Right lobe of liver (tissue), 6 donors: ENCODE measurements around the gene MYL3. TPM values are rescaled to one million over a fixed set of nuclear protein-coding genes. Genes with fewer than 3 reads are reported as not detected.

Source experiments
- ATAC-seq, 4 donors: fragments of 200-7000 bp; cut with Tn5 transposase; one replicate each; pipeline ENCODE4 v1.9.1; 2020; ENCODE audit warnings: mild to moderate bottlenecking in 4 of 4, moderate library complexity in 4 of 4
- DNase-seq, 3 donors: peaks; one replicate each; pipeline ENCODE4 v3.0.0-alpha.2; 2020
- H3K27ac ChIP-seq, 3 donors: fragments of 200-600 bp; one replicate each; pipeline ENCODE4 v1.8.0; 2022
- H3K27me3 ChIP-seq, 2 donors: fragments of 200-600 bp; one replicate each; pipeline ENCODE4 v1.8.0; 2022
- H3K36me3 ChIP-seq, 4 donors: fragments of 200-600 bp; sonication (generic) in 1 of 4; one replicate each; pipeline versions ENCODE4 v1.5.1 to v1.8.0; 2017 to 2022; ENCODE audit warnings: control low read depth in 1 of 4
- H3K4me1 ChIP-seq, 4 donors: fragments of 200-600 bp; sonication (generic) in 1 of 4; one replicate each; pipeline versions ENCODE4 v1.5.1 to v1.8.0; 2017 to 2022; ENCODE audit warnings: control low read depth in 1 of 4
- H3K4me3 ChIP-seq, 3 donors: fragments of 200-600 bp; one replicate each; pipeline ENCODE4 v1.8.0; 2022
- H3K9me3 ChIP-seq, 4 donors: fragments of 200-600 bp; sonication (generic) in 1 of 4; one replicate each; pipeline versions ENCODE4 v1.5.1 to v1.8.0; 2017 to 2022; ENCODE audit warnings: control low read depth in 1 of 4
- POLR2A ChIP-seq: fragments of 450-650 bp; IDR thresholded peaks from one replicate; pipeline ENCODE4 v1.6.1; 2017; ENCODE audit warnings: antibody characterized with exemption, mild to moderate bottlenecking
- WGBS: methylation state at CpG from one replicate; pipeline ENCODE4 v1.1.6; 2018; ENCODE audit warnings: low coverage, low lambda C conversion rate; ENCODE audit not compliant: insufficient coverage; ENCODE audit errors: missing lambda C conversion rate; 5-methylcytosine and 5-hydroxymethylcytosine counted together
- intact Hi-C, 2 donors: fragments of 100-400 bp; cut with DNase I; formaldehyde crosslinking; loops; one replicate each; pipeline versions ENCODE4 v1.11.2 to v1.14.1; 2022
- total RNA-seq, 6 experiments: library from RNA; depleted of rRNA in 2 of 6; stranded (reverse); fragments of >200 nt in 2 of 6; fragmentation: NEBNext Ultra II Directional in 3 of 6; extraction: Animal tissue kit (Norgen Biotek cat#: 25700) in 3 of 6; gene quantifications; one replicate each; pipeline versions ENCODE4 v1.1.0 to v1.2.4, GENCODE V29; 2016 to 2023
- TF ChIP-seq, protein P1 (sequence below), 4 donors: fragments of 200-600 bp in 3 of 4; fragments of 450-650 bp in 1 of 4; IDR thresholded peaks; one replicate each; pipeline versions ENCODE4 v1.5.1 to v1.8.0; 2016 to 2022; ENCODE audit warnings: antibody characterized with exemption in 4 of 4, mild to moderate bottlenecking in 2 of 4
- donor health status: DM: no; HTN: yes; CAD: no.
- donor health status: DM: no; HTN: no; CAD: no.
- donor health status: DM: no; HTN: no; CAD: no.
- donor health status: DM: no; HTN: yes; CAD: no.
- donor health status: DM: no; HTN: yes; CAD: no.

The MYL3 gene
- total RNA-seq, 6 experiments from 2014 or later = 0.37 to 2.0 (median 1.00) TPM

DNA sequence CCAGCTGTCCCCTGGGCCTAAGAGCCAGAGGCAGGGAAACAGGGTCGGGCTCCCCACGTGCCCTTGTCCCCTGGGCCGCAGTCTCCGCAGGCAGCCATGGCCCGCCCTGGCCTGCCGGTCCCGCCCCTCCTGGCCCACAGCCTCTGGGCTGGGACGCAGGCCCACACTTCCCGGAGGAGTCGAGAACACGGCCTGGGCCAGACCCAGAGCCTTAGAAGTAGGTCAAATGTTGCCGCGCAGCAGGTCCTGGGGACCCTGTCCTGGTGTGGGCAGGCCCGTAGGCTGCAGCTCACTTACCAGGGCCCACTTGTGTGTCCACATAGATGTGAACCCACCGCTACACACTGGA lies 4.3 kb upstream of the MYL3 start:
- H3K4me3 ChIP-seq = no peak overlapping the region
- H3K9me3 ChIP-seq = no peaks in the 10 kb centered on the region
- intact Hi-C loops = no loop called here
- H3K27me3 ChIP-seq = no peaks in the 10 kb centered on the region
- peak; percentile 89 to 92 (median 91) for ATAC-seq
- no peaks in the 10 kb centered on the region for H3K36me3 ChIP-seq
- DNase-seq = peak; percentile 86 to 92 (median 89)
- WGBS = 45% methylated on average over 2 of the region's 15 CpGs
- H3K27ac ChIP-seq = peak overlapping the region; percentile 22 to 58 (median 24)
- peak; percentile 21 for TF ChIP-seq POLR2A
- TF ChIP-seq, protein P1, sequence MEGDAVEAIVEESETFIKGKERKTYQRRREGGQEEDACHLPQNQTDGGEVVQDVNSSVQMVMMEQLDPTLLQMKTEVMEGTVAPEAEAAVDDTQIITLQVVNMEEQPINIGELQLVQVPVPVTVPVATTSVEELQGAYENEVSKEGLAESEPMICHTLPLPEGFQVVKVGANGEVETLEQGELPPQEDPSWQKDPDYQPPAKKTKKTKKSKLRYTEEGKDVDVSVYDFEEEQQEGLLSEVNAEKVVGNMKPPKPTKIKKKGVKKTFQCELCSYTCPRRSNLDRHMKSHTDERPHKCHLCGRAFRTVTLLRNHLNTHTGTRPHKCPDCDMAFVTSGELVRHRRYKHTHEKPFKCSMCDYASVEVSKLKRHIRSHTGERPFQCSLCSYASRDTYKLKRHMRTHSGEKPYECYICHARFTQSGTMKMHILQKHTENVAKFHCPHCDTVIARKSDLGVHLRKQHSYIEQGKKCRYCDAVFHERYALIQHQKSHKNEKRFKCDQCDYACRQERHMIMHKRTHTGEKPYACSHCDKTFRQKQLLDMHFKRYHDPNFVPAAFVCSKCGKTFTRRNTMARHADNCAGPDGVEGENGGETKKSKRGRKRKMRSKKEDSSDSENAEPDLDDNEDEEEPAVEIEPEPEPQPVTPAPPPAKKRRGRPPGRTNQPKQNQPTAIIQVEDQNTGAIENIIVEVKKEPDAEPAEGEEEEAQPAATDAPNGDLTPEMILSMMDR (IDR thresholded peaks at IDR 0.05) = no peak
- H3K4me1 ChIP-seq = peaks cover 0 to 29% (median 17%) of the 10 kb centered on the region in 4 donors

DNA sequence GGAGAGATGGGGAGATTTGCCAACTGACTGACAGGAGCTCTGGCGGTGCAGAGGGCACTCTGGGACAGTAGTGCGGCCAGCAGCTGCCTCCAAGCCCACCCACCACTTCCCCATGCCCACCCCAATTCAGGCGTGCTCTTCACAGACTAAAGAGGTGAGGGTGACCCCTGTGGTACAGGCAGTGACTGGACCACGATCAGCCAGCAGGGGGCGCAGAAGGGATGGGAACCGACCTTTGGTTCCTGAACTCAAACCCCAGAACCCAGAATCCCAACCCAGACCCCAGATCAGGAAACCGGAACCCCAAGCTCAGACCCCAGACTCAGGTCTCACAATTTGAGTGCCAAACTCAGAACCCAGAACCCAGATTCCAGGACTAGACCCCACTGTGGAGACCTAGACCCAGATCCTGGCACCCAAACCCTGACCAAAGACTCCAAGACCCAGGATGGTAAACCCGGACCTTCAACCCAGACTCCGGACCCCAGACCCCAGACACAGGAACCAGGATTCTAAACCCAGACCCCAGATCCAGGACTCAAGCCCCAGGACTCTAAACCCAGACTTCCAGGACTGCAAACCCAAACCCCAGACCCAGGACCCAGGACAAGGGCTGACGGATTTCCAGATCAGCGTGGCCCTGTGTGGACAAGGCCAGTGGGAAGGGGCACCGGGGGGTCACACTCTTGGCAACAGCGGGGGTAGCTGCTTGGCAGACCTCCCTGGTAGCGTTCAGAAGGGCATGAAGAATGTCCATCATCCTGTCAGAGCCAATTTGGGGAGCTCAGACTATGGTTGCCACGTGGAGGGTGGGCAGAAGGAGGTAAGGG lies 3.7 kb upstream of the MYL3 start:
- peak overlapping the region in 2 of 3 donors; percentile 22 to 58 for H3K27ac ChIP-seq
- no peaks in the 10 kb centered on the region for H3K27me3 ChIP-seq
- TF ChIP-seq POLR2A = no peak
- TF ChIP-seq, protein P1 (IDR thresholded peaks at IDR 0.05) = peak; percentile 77 to 86 (median 80)
- no peak overlapping the region for H3K4me3 ChIP-seq
- no peaks in the 10 kb centered on the region for H3K9me3 ChIP-seq
- H3K36me3 ChIP-seq = no peaks in the 10 kb centered on the region
- WGBS = 22% methylated on average over 4 of the region's 15 CpGs
- intact Hi-C loops = no loop called here
- peaks cover 0 to 29% (median 17%) of the 10 kb centered on the region in 4 donors for H3K4me1 ChIP-seq
- ATAC-seq (peak; percentile 47 to 66 (median 62)), DNase-seq (peak; percentile 84 to 86 (median 85))

DNA sequence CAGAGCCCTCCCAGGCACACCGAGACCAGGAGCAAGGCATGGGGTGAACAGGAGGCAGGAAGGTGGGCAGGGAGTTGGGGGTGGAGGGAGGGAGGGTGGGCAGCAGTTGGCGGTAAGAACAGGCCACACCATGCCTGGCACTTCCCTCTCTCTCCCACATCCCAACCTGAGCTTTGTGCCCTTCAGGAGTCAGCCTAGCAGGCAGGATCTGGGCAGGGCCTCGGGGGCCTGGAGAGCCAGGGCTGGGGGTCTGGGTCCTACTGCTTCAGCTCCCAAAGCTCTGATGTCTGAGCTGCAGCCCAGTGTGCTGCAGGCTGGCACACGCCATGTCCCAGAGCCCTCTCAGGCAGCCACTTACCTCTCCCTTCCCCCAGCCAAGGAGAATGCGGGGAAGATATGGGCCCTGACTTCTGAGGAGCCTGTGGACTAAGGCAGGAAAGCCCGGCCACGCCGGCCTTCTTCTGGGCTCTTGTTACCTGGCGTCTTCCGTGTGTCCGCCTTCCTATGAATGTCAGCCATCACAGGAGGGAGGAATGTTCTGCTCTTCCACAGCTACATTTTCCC lies 2.9 kb upstream of the MYL3 start:
- TF ChIP-seq, protein P1 (IDR thresholded peaks at IDR 0.05) = no peak
- no peak for TF ChIP-seq POLR2A
- WGBS = 87% methylated on average over 3 of the region's 11 CpGs
- Histone ChIP-seq H3K27me3 (no peaks in the 10 kb centered on the region), H3K9me3 (no peaks in the 10 kb centered on the region), H3K4me1 (peaks cover 0 to 29% (median 17%) of the 10 kb centered on the region in 4 donors), H3K27ac (no peak overlapping the region), H3K36me3 (no peaks in the 10 kb centered on the region), H3K4me3 (no peak overlapping the region)
- DNase-seq (peak in 1 of 3 donors; percentile 37), ATAC-seq (no peak)
- intact Hi-C loops = no loop called here

DNA sequence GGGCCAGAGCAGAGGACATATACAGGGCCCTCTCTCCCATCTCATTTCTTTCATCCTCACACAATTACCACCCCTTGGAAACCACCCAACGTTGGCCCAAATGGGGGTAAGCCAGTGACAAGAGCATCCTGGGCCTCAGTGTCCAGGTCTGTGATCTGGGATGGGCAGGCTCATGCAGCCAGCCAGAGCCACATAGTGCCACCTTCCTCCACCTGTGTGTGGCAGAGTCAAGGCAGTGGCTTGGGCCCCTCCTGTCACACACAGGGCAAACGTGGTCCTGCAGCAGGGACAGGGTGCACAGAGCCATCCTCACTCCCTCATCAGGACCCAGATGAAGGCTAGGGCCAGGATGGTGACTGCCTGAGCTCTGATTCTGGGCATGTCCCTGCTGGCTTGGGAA lies 2.3 kb upstream of the MYL3 start:
- H3K9me3 ChIP-seq = no peaks in the 10 kb centered on the region
- H3K4me3 ChIP-seq = no peak overlapping the region
- ATAC-seq (no peak), DNase-seq (peak in 1 of 3 donors; percentile 48)
- peaks cover 0 to 29% (median 17%) of the 10 kb centered on the region in 4 donors for H3K4me1 ChIP-seq
- intact Hi-C loops = no loop called here
- no peak overlapping the region for H3K27ac ChIP-seq
- H3K27me3 ChIP-seq = no peaks in the 10 kb centered on the region
- WGBS = no CpG with 5 or more reads among the region's 2 CpGs
- H3K36me3 ChIP-seq = no peaks in the 10 kb centered on the region
- TF ChIP-seq POLR2A = no peak
- TF ChIP-seq, protein P1 (IDR thresholded peaks at IDR 0.05) = no peak
